ENCODE results near the gene WDR5. TPM values are rescaled to one million over a fixed set of nuclear protein-coding genes. Genes with fewer than 3 reads are reported as not detected.

The WDR5 gene
- total and polyA plus RNA-seq, 9 of the 15 experiments (the other 6 are each of a cell fraction or from before 2014, with no cell fraction given): 3.0 to 56.8 (median 38.6) TPM

- no peak for TF ChIP-seq PTBP1 (IDR thresholded peaks at IDR 0.05; ENCODE audit: low read depth, low read length)
- no peak for TF ChIP-seq MCM3 (IDR thresholded peaks at IDR 0.05)
- no peak for TF ChIP-seq HDAC3 (IDR thresholded peaks at IDR 0.05; ENCODE audit: borderline replicate concordance, partially characterized antibody)
- TF ChIP-seq MAX (CRISPR knock-in tag; IDR thresholded peaks at IDR 0.05): peak; percentile 82
- no peak for TF ChIP-seq ZFP36 (IDR thresholded peaks at IDR 0.05; ENCODE audit: low read depth, low read length, partially characterized antibody)
- 0 out of 2 replicates have a peak, but pooled peaks have one; percentile 6 for TF ChIP-seq TEAD4 (IDR thresholded peaks at IDR 0.05; ENCODE audit: low read length)
- no peak for TF ChIP-seq TEAD4 (CRISPR knock-in tag; IDR thresholded peaks at IDR 0.05; ENCODE audit: borderline replicate concordance)
- TF ChIP-seq CSDE1 (IDR thresholded peaks at IDR 0.05): no peak
- no peak for TF ChIP-seq PYGO2 (tag; IDR thresholded peaks at IDR 0.05)
- no peak for TF ChIP-seq SNRNP70 (optimal IDR thresholded peaks at IDR 0.05; ENCODE audit: low read depth, low read length)
- TF ChIP-seq ARID3B (CRISPR knock-in tag; IDR thresholded peaks at IDR 0.05; ENCODE audit: borderline replicate concordance): no peak
- 0 out of 2 replicates have a peak, but pooled peaks have one; percentile 24 for TF ChIP-seq GTF2F1 (IDR thresholded peaks at IDR 0.05; ENCODE audit: low read depth, low read length)
- no peak for TF ChIP-seq RFX7 (CRISPR knock-in tag; IDR thresholded peaks at IDR 0.05)
- no peak for TF ChIP-seq HNRNPUL1 (IDR thresholded peaks at IDR 0.05; ENCODE audit: low read length)
- TF ChIP-seq EP300 (IDR thresholded peaks at IDR 0.05; ENCODE audit: low read length): no peak
- no peak for TF ChIP-seq LARP7 (IDR thresholded peaks at IDR 0.05)
- no peak for TF ChIP-seq KDM4B (IDR thresholded peaks at IDR 0.05; ENCODE audit: borderline replicate concordance in 2 of 2, low read depth in 1 of 2)
- TF ChIP-seq ESRRA (IDR thresholded peaks at IDR 0.05; ENCODE audit: borderline replicate concordance, low read depth): no peak
- TF ChIP-seq IFI16 (CRISPR knock-in tag; IDR thresholded peaks at IDR 0.05): no peak
- TF ChIP-seq SMC3 (conservative IDR thresholded peaks at IDR 0.05; ENCODE audit: insufficient read depth, low read depth, low read length): no peak
- TF ChIP-seq ZNF280B (CRISPR knock-in tag; IDR thresholded peaks at IDR 0.05): no peak
- no peak for TF ChIP-seq HMG20A (CRISPR knock-in tag; conservative IDR thresholded peaks at IDR 0.05)
- TF ChIP-seq ZNF282 (CRISPR knock-in tag; IDR thresholded peaks at IDR 0.05): no peak
- TF ChIP-seq MTA1 (IDR thresholded peaks at IDR 0.05; ENCODE audit: borderline replicate concordance): no peak
- TF ChIP-seq ZNF584 (CRISPR knock-in tag; IDR thresholded peaks at IDR 0.05; ENCODE audit: low read depth): no peak
- TF ChIP-seq RHOXF2B (CRISPR knock-in tag; conservative IDR thresholded peaks at IDR 0.05): no peak
- peak; percentile 99 for TF ChIP-seq MTA3 (IDR thresholded peaks at IDR 0.05; ENCODE audit: borderline replicate concordance)
- TF ChIP-seq FOXM1 (IDR thresholded peaks at IDR 0.05; ENCODE audit: low read depth): peak; percentile 87
- no peak for TF ChIP-seq FOXM1 (CRISPR knock-in tag; IDR thresholded peaks at IDR 0.05; ENCODE audit: low read depth)
These were observed at the start of gene WDR5 (continued) for GRCh38 chr9:134135343-134136117.

Data from K562 (cell line).